Measurements from ENCODE around the gene ELP1.
"Not testable (repeated sequence)": the region's sequence is repeated elsewhere in the genome, so short reads cannot be mapped to it uniquely, and the experiment has no call there.

Gene ELP1

DNA sequence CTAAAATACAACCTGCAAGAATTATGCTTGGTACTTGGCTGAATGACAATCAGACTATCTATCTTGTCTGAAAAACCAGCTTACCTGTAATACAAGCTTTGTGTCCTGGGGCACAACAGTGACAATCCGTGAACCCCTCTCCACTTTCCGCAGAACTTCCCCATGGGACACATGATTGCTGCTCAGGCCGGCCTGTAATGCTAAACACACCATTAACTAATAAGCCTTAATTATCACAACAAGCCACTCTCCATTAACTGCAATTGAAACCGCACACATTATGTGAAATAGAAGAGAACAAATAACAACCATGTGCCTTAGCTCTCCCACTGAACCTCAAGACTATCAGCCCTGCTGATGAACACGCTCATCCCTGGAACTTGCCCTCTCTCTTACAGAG lies 33.7 kb downstream of the ELP1 start:
- no peaks in the 10 kb centered on the region for H3K9me3 ChIP-seq (ENCODE audit: control insufficient read depth, low read length)
- H3K27ac ChIP-seq (ENCODE audit: low read depth, low read length, severe bottlenecking), result no peak overlapping the region
- H3K36me3 ChIP-seq (ENCODE audit: control insufficient read depth, insufficient read depth, low read length), result peaks cover 77% of the 10 kb centered on the region
- H3K4me1 ChIP-seq (ENCODE audit: control insufficient read depth, insufficient read depth, low read length, poor library complexity, severe bottlenecking), result no peaks in the 10 kb centered on the region
- no peak overlapping the region for H3K4me3 ChIP-seq (ENCODE audit: extremely low read depth, insufficient read depth, low read length, poor library complexity, severe bottlenecking)
- 82 to 100% methylated on average over 3 of the region's 5 CpGs for WGBS, 2 experiments (ENCODE audit: insufficient coverage in 2 of 2)

DNA sequence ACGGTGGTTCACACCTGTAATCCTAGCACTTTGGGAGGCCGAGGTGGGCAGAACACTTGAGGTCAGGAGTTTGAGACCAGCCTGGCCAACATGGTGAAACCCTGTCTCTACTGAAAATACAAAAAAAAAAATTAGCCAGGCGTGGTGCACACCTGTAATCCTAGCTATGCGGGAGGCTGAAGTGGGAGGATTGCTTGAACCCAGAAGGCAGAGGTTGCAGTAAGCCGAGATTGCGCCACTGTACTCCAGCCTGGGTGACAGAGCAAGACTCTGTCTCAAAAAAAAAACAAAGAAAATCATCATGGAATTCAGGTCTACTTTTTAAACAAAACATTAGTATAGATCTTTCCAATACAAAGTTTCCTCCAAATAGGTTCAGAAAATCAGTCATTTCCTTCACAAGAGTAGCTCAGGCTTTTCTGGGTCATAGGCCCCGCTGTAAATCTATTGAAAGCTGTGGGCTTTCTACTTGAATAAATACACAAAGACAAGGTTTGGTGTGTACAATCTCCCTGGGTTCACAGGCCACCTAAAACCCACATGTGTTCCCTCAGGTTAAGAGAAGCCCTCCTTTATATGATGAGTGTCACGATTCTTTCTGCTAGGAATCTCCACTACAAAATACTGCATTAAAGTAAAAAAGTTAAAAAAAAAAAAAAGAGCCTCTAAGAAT lies 34.8 kb downstream of the ELP1 start:
- peaks cover 75% of the 10 kb centered on the region for H3K36me3 ChIP-seq (ENCODE audit: control insufficient read depth, insufficient read depth, low read length)
- H3K9me3 ChIP-seq (ENCODE audit: control insufficient read depth, low read length); H3K4me3 ChIP-seq (ENCODE audit: extremely low read depth, insufficient read depth, low read length, poor library complexity, severe bottlenecking); H3K4me1 ChIP-seq (ENCODE audit: control insufficient read depth, insufficient read depth, low read length, poor library complexity, severe bottlenecking); H3K27ac ChIP-seq (ENCODE audit: low read depth, low read length, severe bottlenecking): not testable (repeated sequence)
- WGBS, 2 experiments (ENCODE audit: insufficient coverage in 2 of 2), result 95 to 100% methylated on average over 1 to 5 of the region's 8 CpGs

DNA sequence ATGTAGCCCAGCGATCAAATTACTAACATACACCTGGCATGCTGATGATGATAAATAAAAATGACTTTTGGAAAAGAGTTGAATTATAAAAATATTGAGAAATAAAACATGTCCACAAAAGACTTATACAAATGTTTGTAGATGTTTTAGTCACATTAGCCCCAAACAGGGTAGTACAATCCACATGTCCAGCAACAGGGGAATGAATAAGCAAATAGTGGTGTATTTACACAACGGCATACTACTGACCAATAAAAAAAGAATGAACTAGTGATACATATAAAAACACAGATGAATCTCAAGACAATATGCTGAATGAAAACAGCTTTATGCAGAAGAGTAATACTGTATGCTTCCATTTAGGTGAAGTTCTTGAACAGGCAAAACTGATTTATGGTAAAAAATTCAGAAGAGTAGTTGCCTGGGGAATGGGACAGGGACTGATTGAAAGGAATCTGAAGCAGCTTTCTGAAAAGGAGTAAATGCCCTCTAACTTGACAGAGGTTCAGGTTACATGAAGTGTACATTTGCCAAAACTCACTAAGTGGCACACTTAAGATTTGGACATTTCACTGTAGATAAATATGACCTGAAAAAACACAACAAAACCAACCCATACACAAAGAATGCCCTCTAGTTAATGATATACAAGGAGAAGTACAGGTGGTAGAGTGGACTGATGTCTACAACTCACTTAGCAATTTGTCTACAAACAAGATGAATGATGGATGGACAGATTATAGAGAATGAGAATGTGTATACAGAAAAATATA lies 36.4 kb downstream of the ELP1 start:
- WGBS, 2 experiments (ENCODE audit: insufficient coverage in 2 of 2), result no CpG with 5 or more reads among the region's 2 CpGs
- no peaks in the 10 kb centered on the region for H3K4me1 ChIP-seq (ENCODE audit: control insufficient read depth, insufficient read depth, low read length, poor library complexity, severe bottlenecking)
- no peak overlapping the region for H3K27ac ChIP-seq (ENCODE audit: low read depth, low read length, severe bottlenecking)
- H3K36me3 ChIP-seq (ENCODE audit: control insufficient read depth, insufficient read depth, low read length), result peaks cover 78% of the 10 kb centered on the region
- no peak overlapping the region for H3K4me3 ChIP-seq (ENCODE audit: extremely low read depth, insufficient read depth, low read length, poor library complexity, severe bottlenecking)
- H3K9me3 ChIP-seq (ENCODE audit: control insufficient read depth, low read length), result no peaks in the 10 kb centered on the region

DNA sequence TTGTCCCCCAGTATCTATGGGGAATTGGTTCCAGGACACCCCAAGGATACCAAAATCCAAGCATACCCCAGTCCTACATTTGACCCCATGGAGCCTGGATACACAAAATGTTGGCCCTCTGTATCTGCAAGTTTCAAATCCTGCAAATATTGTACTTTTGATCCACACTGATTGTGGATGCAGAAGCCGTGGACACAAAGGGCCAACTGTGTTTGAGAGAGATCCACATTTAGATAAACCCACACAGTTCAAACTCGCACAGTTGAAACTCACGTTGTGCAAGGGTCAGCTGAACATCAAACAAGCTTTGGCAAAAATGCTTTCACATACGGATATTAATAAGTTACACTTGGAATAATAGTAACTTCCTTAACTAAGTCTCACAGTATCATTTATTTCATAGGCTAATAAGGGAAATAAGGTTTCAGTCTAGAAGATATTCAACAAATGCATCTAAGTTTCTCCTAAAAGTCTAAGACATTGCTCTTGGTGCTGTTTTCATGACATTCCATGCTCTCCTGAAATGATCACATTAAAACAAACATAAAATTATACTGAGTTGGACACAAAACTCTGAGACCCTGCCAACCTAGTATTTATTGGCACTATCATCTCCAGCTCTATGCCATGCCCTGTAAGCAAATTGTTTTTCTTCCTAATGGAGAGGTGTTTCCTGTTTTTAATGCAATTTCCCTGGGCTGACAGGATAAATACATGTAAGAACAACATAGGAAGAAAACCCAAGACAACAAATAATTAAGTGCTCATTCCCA lies 39.5 kb downstream of the ELP1 start:
- 95 to 100% methylated on average over 1 to 2 of the region's 4 CpGs for WGBS, 2 experiments (ENCODE audit: insufficient coverage in 2 of 2)
- H3K4me1 ChIP-seq (ENCODE audit: control insufficient read depth, insufficient read depth, low read length, poor library complexity, severe bottlenecking), result no peaks in the 10 kb centered on the region
- H3K4me3 ChIP-seq (ENCODE audit: extremely low read depth, insufficient read depth, low read length, poor library complexity, severe bottlenecking), result no peak overlapping the region
- no peak overlapping the region for H3K27ac ChIP-seq (ENCODE audit: low read depth, low read length, severe bottlenecking)
- peaks cover 70% of the 10 kb centered on the region for H3K36me3 ChIP-seq (ENCODE audit: control insufficient read depth, insufficient read depth, low read length)
- no peaks in the 10 kb centered on the region for H3K9me3 ChIP-seq (ENCODE audit: control insufficient read depth, low read length)

DNA sequence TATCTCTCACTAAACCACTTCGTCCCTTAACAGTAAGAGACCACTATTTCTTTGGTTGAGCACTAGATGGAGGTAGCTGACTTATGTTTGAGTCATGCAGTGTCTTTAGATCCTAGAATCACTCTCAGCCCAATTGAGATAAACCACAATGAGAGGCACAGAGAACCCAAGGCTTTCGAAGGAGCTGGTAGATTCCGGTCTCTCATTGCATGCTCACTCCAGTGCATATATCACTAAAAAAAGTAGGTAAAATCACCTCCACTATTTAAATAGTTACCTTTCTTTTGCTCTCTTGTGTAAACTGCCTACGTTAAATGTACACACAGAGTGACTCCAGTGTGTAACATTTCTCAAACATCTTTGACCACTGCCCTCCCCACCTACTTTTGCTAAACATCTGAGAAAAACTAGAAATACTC lies 44.3 kb downstream of the ELP1 start:
- Histone ChIP-seq H3K4me1 (ENCODE audit: control insufficient read depth, insufficient read depth, low read length, poor library complexity, severe bottlenecking) (peaks cover 6% of the 10 kb centered on the region), H3K36me3 (ENCODE audit: control insufficient read depth, insufficient read depth, low read length) (peaks cover 56% of the 10 kb centered on the region), H3K9me3 (ENCODE audit: control insufficient read depth, low read length) (no peaks in the 10 kb centered on the region), H3K27ac (ENCODE audit: low read depth, low read length, severe bottlenecking) (no peak overlapping the region), H3K4me3 (ENCODE audit: extremely low read depth, insufficient read depth, low read length, poor library complexity, severe bottlenecking) (no peak overlapping the region)
- 81 to 95% methylated on average over 3 of the region's 4 CpGs for WGBS, 2 experiments (ENCODE audit: insufficient coverage in 2 of 2)

DNA sequence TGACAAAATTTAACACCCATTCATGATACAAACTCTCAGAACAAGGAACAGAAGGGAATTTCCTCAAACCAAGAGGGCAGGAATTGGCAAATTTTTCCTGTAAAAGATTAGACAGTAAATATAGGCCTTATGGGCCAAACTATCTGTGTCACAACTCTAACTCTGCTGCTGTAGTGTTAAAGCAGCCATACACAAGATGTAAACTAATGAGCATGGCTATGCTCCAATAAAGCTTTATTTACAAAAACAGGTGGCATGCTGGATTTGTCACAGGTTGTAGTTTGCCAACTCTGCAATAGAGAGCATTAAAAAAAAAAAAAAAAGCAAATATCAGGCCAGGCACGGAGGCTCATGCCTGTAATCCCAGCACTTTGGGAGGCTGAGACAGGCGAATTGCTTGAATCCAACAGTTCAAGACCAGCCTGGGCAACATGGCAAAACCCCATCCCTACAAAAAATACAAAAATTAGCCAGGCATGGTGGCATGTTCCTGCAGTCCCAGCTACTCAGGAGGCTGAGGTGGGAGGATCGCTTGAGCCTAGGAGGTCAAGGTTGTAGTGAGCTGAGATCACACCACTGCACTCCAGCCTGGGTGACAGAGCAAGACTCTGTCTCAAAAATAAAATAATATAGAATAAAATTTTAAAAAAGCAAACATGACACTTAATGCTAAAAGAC lies 47.2 kb downstream of the ELP1 start:
- peaks cover 44% of the 10 kb centered on the region for H3K36me3 ChIP-seq (ENCODE audit: control insufficient read depth, insufficient read depth, low read length)
- not testable (repeated sequence) for H3K4me3 ChIP-seq (ENCODE audit: extremely low read depth, insufficient read depth, low read length, poor library complexity, severe bottlenecking); H3K9me3 ChIP-seq (ENCODE audit: control insufficient read depth, low read length); H3K27ac ChIP-seq (ENCODE audit: low read depth, low read length, severe bottlenecking); H3K4me1 ChIP-seq (ENCODE audit: control insufficient read depth, insufficient read depth, low read length, poor library complexity, severe bottlenecking)
- WGBS, 2 experiments (ENCODE audit: insufficient coverage in 2 of 2), result 85 to 100% methylated on average over 1 to 2 of the region's 3 CpGs

DNA sequence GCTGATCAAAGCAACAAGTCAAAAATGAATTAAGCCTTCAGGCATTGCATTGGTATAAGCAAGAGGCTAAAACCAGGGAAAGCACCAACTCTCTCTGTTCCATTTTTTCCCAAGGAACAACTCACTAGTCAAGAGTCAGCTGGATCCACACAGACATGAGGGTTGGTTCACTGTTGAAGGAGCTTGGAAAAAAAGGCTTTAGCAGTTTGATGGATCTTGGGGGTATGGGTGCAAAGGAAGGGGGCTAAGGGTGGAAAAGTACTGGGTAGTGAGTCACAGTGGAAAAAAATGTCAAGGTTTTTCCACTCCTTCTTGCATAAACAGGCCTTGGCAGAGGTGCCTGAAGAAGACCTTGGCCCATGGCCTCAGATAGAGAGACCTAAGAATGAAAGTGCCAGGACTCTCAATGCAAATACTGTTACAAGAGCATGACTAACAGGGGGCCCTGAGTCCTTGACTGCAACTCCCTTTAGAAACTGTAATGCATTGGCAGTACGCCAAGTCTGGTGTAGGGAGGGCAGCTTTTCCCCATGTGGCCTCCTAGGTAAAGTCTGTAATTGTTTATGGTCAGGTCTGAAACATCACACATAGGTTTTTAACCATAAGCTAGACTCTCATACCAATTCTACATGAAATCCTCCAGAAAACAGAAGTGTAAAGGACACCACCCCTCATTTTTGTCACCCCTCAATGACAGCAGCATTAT lies 48.1 kb downstream of the ELP1 start:
- 100% methylated on average over 1 of the region's 1 CpG for WGBS, 2 experiments (ENCODE audit: insufficient coverage in 2 of 2)
- Histone ChIP-seq H3K36me3 (ENCODE audit: control insufficient read depth, insufficient read depth, low read length) (peaks cover 38% of the 10 kb centered on the region), H3K4me3 (ENCODE audit: extremely low read depth, insufficient read depth, low read length, poor library complexity, severe bottlenecking) (no peak overlapping the region), H3K27ac (ENCODE audit: low read depth, low read length, severe bottlenecking) (no peak overlapping the region), H3K4me1 (ENCODE audit: control insufficient read depth, insufficient read depth, low read length, poor library complexity, severe bottlenecking) (peaks cover 6% of the 10 kb centered on the region), H3K9me3 (ENCODE audit: control insufficient read depth, low read length) (no peaks in the 10 kb centered on the region)

DNA sequence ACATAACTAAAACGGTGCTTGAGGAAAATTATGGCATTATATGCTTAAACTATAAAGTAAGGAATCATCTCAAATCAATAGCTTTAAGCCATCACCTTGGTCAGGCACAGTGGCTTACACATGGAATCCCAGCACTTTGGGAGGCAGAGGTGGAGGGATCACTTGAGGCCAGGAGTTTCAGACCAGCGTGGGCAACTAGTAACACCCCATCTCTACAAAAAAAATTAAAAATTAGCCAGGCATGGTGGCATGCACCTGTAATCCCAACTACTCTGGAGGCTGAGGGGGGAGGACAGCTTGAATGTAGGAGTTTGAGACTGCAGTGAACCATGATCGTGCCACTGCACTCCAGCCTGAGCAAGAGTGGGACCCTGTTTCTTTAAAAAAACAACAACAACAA lies 49.2 kb downstream of the ELP1 start:
- Histone ChIP-seq H3K4me1 (ENCODE audit: control insufficient read depth, insufficient read depth, low read length, poor library complexity, severe bottlenecking) (peaks cover 6% of the 10 kb centered on the region), H3K27ac (ENCODE audit: low read depth, low read length, severe bottlenecking) (no peak overlapping the region), H3K4me3 (ENCODE audit: extremely low read depth, insufficient read depth, low read length, poor library complexity, severe bottlenecking) (no peak overlapping the region), H3K36me3 (ENCODE audit: control insufficient read depth, insufficient read depth, low read length) (peaks cover 41% of the 10 kb centered on the region), H3K9me3 (ENCODE audit: control insufficient read depth, low read length) (no peaks in the 10 kb centered on the region)
- no CpG with 5 or more reads among the region's 3 CpGs for WGBS, 2 experiments (ENCODE audit: insufficient coverage in 2 of 2)

DNA sequence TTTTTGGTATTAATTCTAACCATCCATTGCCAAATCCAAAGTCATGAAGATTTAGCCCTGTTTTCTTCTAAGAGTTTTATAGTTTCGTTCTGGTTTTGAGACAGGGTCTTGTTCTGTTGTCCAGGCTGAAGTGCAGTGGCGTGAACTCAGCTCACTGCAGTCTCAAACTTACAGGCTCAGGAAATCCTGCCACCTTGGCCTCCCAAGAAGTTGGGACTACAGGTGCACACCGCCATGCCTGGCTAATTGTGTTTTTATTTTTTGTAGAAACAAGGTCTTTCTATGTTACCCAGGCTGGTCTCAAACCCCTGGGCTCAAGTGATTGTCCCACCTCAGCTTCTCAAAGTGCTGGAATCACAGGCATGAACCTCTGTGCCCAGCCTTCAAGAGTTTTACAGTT lies 50.8 kb downstream of the ELP1 start:
- no peak overlapping the region for H3K27ac ChIP-seq (ENCODE audit: low read depth, low read length, severe bottlenecking)
- peaks cover 55% of the 10 kb centered on the region for H3K36me3 ChIP-seq (ENCODE audit: control insufficient read depth, insufficient read depth, low read length)
- no peak overlapping the region for H3K4me3 ChIP-seq (ENCODE audit: extremely low read depth, insufficient read depth, low read length, poor library complexity, severe bottlenecking)
- 100% methylated on average over 2 of the region's 3 CpGs; no CpG with 5 or more reads in 1 of the 2 experiments for WGBS, 2 experiments (ENCODE audit: insufficient coverage in 2 of 2)
- no peaks in the 10 kb centered on the region for H3K9me3 ChIP-seq (ENCODE audit: control insufficient read depth, low read length)
- H3K4me1 ChIP-seq (ENCODE audit: control insufficient read depth, insufficient read depth, low read length, poor library complexity, severe bottlenecking), result peaks cover 6% of the 10 kb centered on the region
